ENCODE results near the gene SHH.

DNA sequence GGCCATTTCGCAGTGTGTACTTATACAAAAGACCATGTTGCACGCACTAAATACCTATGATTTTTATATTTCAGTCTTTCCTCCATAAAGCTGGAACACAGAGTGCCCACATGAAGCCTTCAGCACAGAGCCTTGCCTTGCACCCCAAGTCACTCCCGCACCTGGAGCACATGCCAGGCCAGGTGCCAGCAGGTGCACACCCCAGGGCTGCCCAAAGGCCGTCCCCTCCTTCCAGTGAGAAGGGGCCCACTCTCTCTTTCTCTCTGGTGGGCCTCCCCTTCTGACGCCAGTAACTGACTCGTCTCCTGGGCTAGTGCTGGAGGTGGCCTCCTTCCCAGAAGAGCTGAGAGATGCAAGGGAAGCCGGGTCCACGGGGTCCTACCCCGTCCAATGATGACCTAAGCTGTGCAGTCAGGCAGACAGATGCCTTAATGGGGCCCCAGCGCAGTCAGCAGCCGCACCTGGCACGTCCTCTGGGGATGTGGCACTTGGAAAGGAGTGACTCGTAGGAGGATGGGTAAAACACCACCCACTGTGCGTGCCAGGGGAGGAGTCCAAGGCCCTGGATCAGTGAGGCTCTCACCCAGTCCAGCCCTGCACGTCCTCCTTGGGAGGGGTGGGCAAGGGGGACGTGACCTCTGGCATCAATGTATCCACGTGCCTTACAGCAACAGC is 17.7 kb upstream of the SHH start:
- TF ChIP-seq EP300 (conservative IDR thresholded peaks at IDR 0.05; ENCODE audit: poor library complexity, severe bottlenecking) = no peak
- TF ChIP-seq, protein P1, sequence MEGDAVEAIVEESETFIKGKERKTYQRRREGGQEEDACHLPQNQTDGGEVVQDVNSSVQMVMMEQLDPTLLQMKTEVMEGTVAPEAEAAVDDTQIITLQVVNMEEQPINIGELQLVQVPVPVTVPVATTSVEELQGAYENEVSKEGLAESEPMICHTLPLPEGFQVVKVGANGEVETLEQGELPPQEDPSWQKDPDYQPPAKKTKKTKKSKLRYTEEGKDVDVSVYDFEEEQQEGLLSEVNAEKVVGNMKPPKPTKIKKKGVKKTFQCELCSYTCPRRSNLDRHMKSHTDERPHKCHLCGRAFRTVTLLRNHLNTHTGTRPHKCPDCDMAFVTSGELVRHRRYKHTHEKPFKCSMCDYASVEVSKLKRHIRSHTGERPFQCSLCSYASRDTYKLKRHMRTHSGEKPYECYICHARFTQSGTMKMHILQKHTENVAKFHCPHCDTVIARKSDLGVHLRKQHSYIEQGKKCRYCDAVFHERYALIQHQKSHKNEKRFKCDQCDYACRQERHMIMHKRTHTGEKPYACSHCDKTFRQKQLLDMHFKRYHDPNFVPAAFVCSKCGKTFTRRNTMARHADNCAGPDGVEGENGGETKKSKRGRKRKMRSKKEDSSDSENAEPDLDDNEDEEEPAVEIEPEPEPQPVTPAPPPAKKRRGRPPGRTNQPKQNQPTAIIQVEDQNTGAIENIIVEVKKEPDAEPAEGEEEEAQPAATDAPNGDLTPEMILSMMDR (IDR thresholded peaks at IDR 0.05; ENCODE audit: poor library complexity, severe bottlenecking) = no peak
